Panc1 (cell line): ENCODE measurements around the gene HSH2D. TPM values are rescaled to one million over a fixed set of nuclear protein-coding genes. Genes with fewer than 3 reads are reported as not detected.

ENCODE experiments used
- ATAC-seq: fragments of 200-7000 bp; cut with Tn5 transposase; 2 replicates; pipeline ENCODE4 v1.9.1; 2020; ENCODE audit warnings: mild to moderate bottlenecking, moderate library complexity
- BruUV-seq: library from RNA; stranded (reverse); fragments of 400-500 nt; replicated peaks from 2 replicates; lab custom pipeline; 2021; lab: Mats Ljungman, UMichigan
- CTCF ChIA-PET: fragments of 300-600 bp; sonication (Branson Sonifier 250); formaldehyde crosslinking; loops from one replicate; lab custom pipeline; 2022; ENCODE audit warnings: antibody characterized with exemption; lab: Charles Lee
- POLR2A ChIA-PET: fragments of 300-600 bp; sonication (Branson Sonifier 250); formaldehyde crosslinking; loops from one replicate; lab custom pipeline; 2022; ENCODE audit warnings: antibody characterized with exemption; lab: Charles Lee
- DNase-seq: peaks from one replicate; pipeline ENCODE4 v3.0.0-alpha.2; 2010; ENCODE audit warnings: low read depth, low spot score
- H3K27ac ChIP-seq: 2 replicates; pipeline ENCODE4 v1.5.1; 2011; ENCODE audit warnings: mild to moderate bottlenecking, low read length, inconsistent platforms
- H3K27me3 ChIP-seq: fragments of 200-500 bp; sonication (Bioruptor generic); 2 replicates; pipeline ENCODE4 v1.6.0; 2014; ENCODE audit warnings: low read length, inconsistent platforms; ENCODE audit not compliant: control insufficient read depth, insufficient read depth
- H3K36me3 ChIP-seq: fragments of 200-500 bp; sonication (Bioruptor generic); 2 replicates; pipeline ENCODE4 v1.5.1; 2014; ENCODE audit warnings: inconsistent platforms, mild to moderate bottlenecking, low read length, moderate library complexity; ENCODE audit not compliant: control insufficient read depth, insufficient read depth
- H3K4me1 ChIP-seq: 2 replicates; pipeline ENCODE4 v1.5.1; 2011; ENCODE audit warnings: inconsistent platforms, mild to moderate bottlenecking, low read length, moderate library complexity; ENCODE audit not compliant: control insufficient read depth, insufficient read depth
- H3K4me3 ChIP-seq, 2 experiments: 2 replicates each; pipeline ENCODE4 v1.5.1; 2011 to 2012; ENCODE audit warnings: low read depth in 2 of 2, low read length in 2 of 2, mild to moderate bottlenecking in 2 of 2, inconsistent platforms in 1 of 2, moderate library complexity in 1 of 2
- H3K9me3 ChIP-seq: fragments of 200-500 bp; sonication (Bioruptor generic); 2 replicates; pipeline ENCODE4 v1.5.1; 2014; ENCODE audit warnings: low read depth, mild to moderate bottlenecking, inconsistent platforms, low read length, moderate library complexity; ENCODE audit not compliant: control insufficient read depth, insufficient read depth
- POLR2AphosphoS5 ChIP-seq: IDR thresholded peaks from 2 replicates; pipeline ENCODE4 v1.6.1; 2012; ENCODE audit warnings: mild to moderate bottlenecking, low read depth, low read length, moderate library complexity
- REST ChIP-seq, 2 experiments: IDR thresholded peaks; 2 replicates each; pipeline ENCODE4 v1.6.1; 2011 to 2012; ENCODE audit warnings: low read depth in 2 of 2, control low read depth in 1 of 2, low read length in 1 of 2, mild to moderate bottlenecking in 1 of 2, moderate library complexity in 1 of 2; ENCODE audit not compliant: insufficient read depth in 1 of 2
- SIN3A ChIP-seq: IDR thresholded peaks from 2 replicates; pipeline ENCODE4 v1.6.1; 2012; ENCODE audit warnings: low read depth, mild to moderate bottlenecking, low read length, moderate library complexity, borderline replicate concordance; ENCODE audit not compliant: insufficient read depth
- in situ Hi-C: cut with HindIII; loops from 2 replicates; pipeline ENCODE4 v1.10.0; 2016; ENCODE audit warnings: low sequenced_read_pairs, low pct_unique_long_range_greater_than_20kb
- intact Hi-C: fragments of 100-400 bp; cut with micrococcal nuclease; formaldehyde crosslinking; loops from one replicate; pipeline ENCODE4 v1.10.0; 2022; ENCODE audit not compliant: unreplicated experiment
- total RNA-seq: library from RNA; stranded (reverse); gene quantifications from one replicate; pipeline ENCODE4 v1.2.1, GENCODE V29; 2021; ENCODE audit not compliant: unreplicated experiment

Gene HSH2D
- total RNA-seq, 1 experiment from 2014 or later, result not detected

GRCh38 chr19:16197188-16197621 lies 53.7 kb downstream of the HSH2D start:
- DNase-seq (peak; percentile 2), ATAC-seq (peak; percentile 22)
- intact Hi-C loops (no loop called here), in situ Hi-C loops (no loop called here)
- BruUV-seq, result no TSS peak
- Histone ChIP-seq H3K36me3 (no peaks in the 10 kb centered on the region; the same call in 1 of the 2 replicates), H3K9me3 (no peaks in the 10 kb centered on the region), H3K4me3 (peak overlapping the region; percentile 89 to 96), H3K27ac (peak overlapping the region; percentile 95), H3K4me1 (peaks cover 10% of the 10 kb centered on the region; the same call in 1 of the 2 replicates), H3K27me3 (no peaks in the 10 kb centered on the region)
- CTCF ChIA-PET, result no interaction called here
- TF ChIP-seq POLR2AphosphoS5 (no peak), REST (IDR thresholded peaks at IDR 0.05; ENCODE audit: insufficient read depth in 1 of 2, low read depth in 2 of 2, low read length in 1 of 2) (no peak)
- POLR2A ChIA-PET, result no interaction called here

GRCh38 chr19:16197622-16198369 lies 54.3 kb downstream of the HSH2D start, which contains the start of gene AP1M1:
TSS of gene AP1M1 (plus strand) at chr19:16197911. CDS start at chr19:16198027, 116 bp downstream.
- CTCF ChIA-PET, result no interaction called here
- H3K27me3 ChIP-seq, result no peaks in the 10 kb centered on the region
- BruUV-seq, result no TSS peak
- peak within 1 kb of the TSS; percentile 89 to 96 for H3K4me3 ChIP-seq
- peak within 1 kb of the TSS; percentile 95 for H3K27ac ChIP-seq
- ATAC-seq, result peak; percentile 97
- H3K9me3 ChIP-seq, result no peaks in the 10 kb centered on the region
- DNase-seq, result peak; percentile 85
- in situ Hi-C loops, result no loop called here
- intact Hi-C loops, result no loop called here
- POLR2A ChIA-PET, result interaction anchor here (0.6 kb wide), 1 partner anchor 1187 kb away, joined by 6 read pairs; a partner anchor contains a TSS
- H3K36me3 ChIP-seq, result no peaks in the 10 kb centered on the region; the same call in 1 of the 2 replicates
- H3K4me1 ChIP-seq, result peaks cover 10% of the 10 kb centered on the region; the same call in 1 of the 2 replicates
- TF ChIP-seq REST (IDR thresholded peaks at IDR 0.05; ENCODE audit: insufficient read depth in 1 of 2, low read depth in 2 of 2, low read length in 1 of 2) (no peak), POLR2AphosphoS5 (peak; percentile 84), SIN3A (peak; percentile 41; the same call in 1 of the 2 replicates)
